A673 (cell line): ENCODE results near the gene GSTO2.

ENCODE experiments used
- CTCF ChIP-seq: fragments of 300-800, 200-600 bp; sonication (generic); conservative IDR thresholded peaks from 2 replicates; pipeline ENCODE4 v1.5.1; 2017; ENCODE audit warnings: low read depth, mild to moderate bottlenecking, antibody characterized with exemption, low read length, moderate library complexity, mixed read lengths
- EZH2 ChIP-seq: fragments of 200-600 bp; sonication (generic); IDR thresholded peaks from 2 replicates; pipeline ENCODE4 v1.6.1; 2017; ENCODE audit warnings: borderline replicate concordance, low read depth, mild to moderate bottlenecking, mixed read lengths, antibody characterized with exemption, low read length; ENCODE audit not compliant: poor library complexity, severe bottlenecking

- no peak for TF ChIP-seq CTCF
- TF ChIP-seq EZH2, result no peak
These were observed 18.6 kb upstream of the GSTO2 start for GRCh38 chr10:104250371-104250770.
